CD8-positive, alpha-beta memory T cell (primary cell): ENCODE results near the gene RND1. TPM values are rescaled to one million over a fixed set of nuclear protein-coding genes. Genes with fewer than 3 reads are reported as not detected.

ENCODE experiments used
- CTCF ChIA-PET: fragments of 350-600 bp; sonication (Branson Sonifier 250); formaldehyde crosslinking; loops from one replicate; lab custom pipeline; 2021; ENCODE audit warnings: antibody characterized with exemption; lab: Charles Lee
- POLR2A ChIA-PET: fragments of 350-600 bp; sonication (Branson Sonifier 250); formaldehyde crosslinking; loops from one replicate; lab custom pipeline; 2021; ENCODE audit warnings: antibody characterized with exemption; lab: Charles Lee
- DNase-seq, 5 donors: peaks; one replicate each; pipeline versions ENCODE4 v3.0.0 to v3.0.0-alpha.2; 2020 to 2022; ENCODE audit warnings: mixed read lengths in 1 of 5
- H3K27ac ChIP-seq: one replicate; pipeline ENCODE4 v1.7.0; 2013; ENCODE audit warnings: low read depth, mild to moderate bottlenecking, low read length, moderate library complexity
- H3K27me3 ChIP-seq: 2 replicates; pipeline ENCODE4 v1.7.0; 2013; ENCODE audit warnings: low read length, mild to moderate bottlenecking; ENCODE audit not compliant: insufficient read depth, poor library complexity, severe bottlenecking
- H3K36me3 ChIP-seq: 2 replicates; pipeline ENCODE4 v1.7.0; 2013; ENCODE audit warnings: mild to moderate bottlenecking, low read length, moderate library complexity; ENCODE audit not compliant: insufficient read depth
- H3K4me1 ChIP-seq: 2 replicates; pipeline ENCODE4 v1.7.0; 2013; ENCODE audit warnings: mild to moderate bottlenecking, low read length, moderate library complexity; ENCODE audit not compliant: insufficient read depth
- H3K4me3 ChIP-seq: 2 replicates; pipeline ENCODE4 v1.7.0; 2013; ENCODE audit warnings: mild to moderate bottlenecking, low read length
- H3K9me3 ChIP-seq: 2 replicates; pipeline ENCODE4 v1.7.0; 2013; ENCODE audit warnings: mild to moderate bottlenecking, low read length
- H3K27ac Mint-ChIP-seq, 8 donors: one replicate each; pipeline ENCODE4 v1.8.0; 2020 to 2021; ENCODE audit warnings: mixed read lengths in 8 of 8, mild to moderate bottlenecking in 6 of 8, inconsistent platforms in 3 of 8, moderate library complexity in 3 of 8
- H3K27me3 Mint-ChIP-seq, 2 donors: one replicate each; pipeline ENCODE4 v1.8.0; 2020 to 2021; ENCODE audit warnings: mixed read lengths in 2 of 2, mild to moderate bottlenecking in 1 of 2, moderate library complexity in 1 of 2
- H3K36me3 Mint-ChIP-seq, 3 donors: one replicate each; pipeline ENCODE4 v1.8.0; 2020 to 2021; ENCODE audit warnings: mixed read lengths in 3 of 3, inconsistent platforms in 1 of 3, mild to moderate bottlenecking in 1 of 3
- H3K4me1 Mint-ChIP-seq, 3 donors: one replicate each; pipeline ENCODE4 v1.8.0; 2020 to 2021; ENCODE audit warnings: mixed read lengths in 3 of 3, inconsistent platforms in 1 of 3, mild to moderate bottlenecking in 1 of 3
- H3K4me3 Mint-ChIP-seq, 7 donors: one replicate each; pipeline ENCODE4 v1.8.0; 2020 to 2021; ENCODE audit warnings: mixed read lengths in 7 of 7, mild to moderate bottlenecking in 6 of 7, moderate library complexity in 4 of 7, inconsistent platforms in 2 of 7
- H3K9me3 Mint-ChIP-seq, 5 donors: one replicate each; pipeline ENCODE4 v1.8.0; 2020 to 2022; ENCODE audit warnings: mixed read lengths in 5 of 5, mild to moderate bottlenecking in 3 of 5, moderate library complexity in 2 of 5, inconsistent platforms in 1 of 5
- polyA plus RNA-seq: library from polyadenylated mRNA; unstranded; fragments of 300-500 nt; fragmentation: Illumina TruSeq; gene quantifications from one replicate; pipeline ENCODE4 v1.2.3, GENCODE V29; 2021
- total RNA-seq, 2 experiments: library from RNA; stranded (reverse); gene quantifications; one replicate each; pipeline ENCODE4 v1.2.3, GENCODE V29; 2021

Gene RND1
- total and polyA plus RNA-seq, 3 experiments from 2014 or later, result 0.90 to 2.6 (median 2.0) TPM

DNA sequence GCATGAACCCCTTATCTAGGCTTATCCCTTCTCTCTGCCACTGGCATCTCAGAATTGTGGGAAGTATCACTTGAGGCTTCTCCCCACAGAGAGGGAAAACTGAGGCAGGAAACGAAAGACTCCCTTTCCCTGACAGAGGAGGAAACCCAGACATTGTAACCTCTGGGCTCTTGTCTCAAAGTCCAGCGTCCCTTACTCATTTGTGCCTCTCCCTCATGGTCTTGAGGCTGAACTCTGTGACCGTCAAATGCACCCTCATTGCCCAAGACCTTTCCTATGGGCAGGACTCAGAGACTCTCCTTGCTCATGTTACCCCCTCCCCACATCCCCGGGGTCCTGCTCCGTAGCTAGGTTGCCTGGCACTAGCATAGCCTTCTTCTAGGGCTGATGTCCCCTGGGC lies 43.5 kb downstream of the RND1 start:
- no peak overlapping the region for H3K4me3 ChIP-seq
- peaks cover 0 to 3% of the 10 kb centered on the region in 2 donors for H3K27me3 Mint-ChIP-seq
- no peaks in the 10 kb centered on the region for H3K9me3 ChIP-seq
- no peaks in the 10 kb centered on the region for H3K27me3 ChIP-seq
- H3K27ac ChIP-seq, result no peak overlapping the region
- peak overlapping the region in 2 of 8 donors; percentile 40 to 89 for H3K27ac Mint-ChIP-seq
- H3K36me3 ChIP-seq, result no peaks in the 10 kb centered on the region
- ChIA-PET POLR2A (no interaction called here), CTCF (interaction anchor here (1.8 kb wide), 1 partner anchor 31 kb away, joined by 4 read pairs; no protein-coding TSS in a partner anchor)
- H3K4me3 Mint-ChIP-seq, result peak overlapping the region in 1 of 7 donors; percentile 63
- H3K4me1 ChIP-seq, result peaks cover 12% of the 10 kb centered on the region
- DNase-seq, result no peak
- H3K9me3 Mint-ChIP-seq, result no peaks in the 10 kb centered on the region
- H3K4me1 Mint-ChIP-seq, result peaks cover 11 to 35% (median 20%) of the 10 kb centered on the region in 3 donors
- H3K36me3 Mint-ChIP-seq, result peaks cover 0 to 2% (median 0%) of the 10 kb centered on the region in 3 donors

DNA sequence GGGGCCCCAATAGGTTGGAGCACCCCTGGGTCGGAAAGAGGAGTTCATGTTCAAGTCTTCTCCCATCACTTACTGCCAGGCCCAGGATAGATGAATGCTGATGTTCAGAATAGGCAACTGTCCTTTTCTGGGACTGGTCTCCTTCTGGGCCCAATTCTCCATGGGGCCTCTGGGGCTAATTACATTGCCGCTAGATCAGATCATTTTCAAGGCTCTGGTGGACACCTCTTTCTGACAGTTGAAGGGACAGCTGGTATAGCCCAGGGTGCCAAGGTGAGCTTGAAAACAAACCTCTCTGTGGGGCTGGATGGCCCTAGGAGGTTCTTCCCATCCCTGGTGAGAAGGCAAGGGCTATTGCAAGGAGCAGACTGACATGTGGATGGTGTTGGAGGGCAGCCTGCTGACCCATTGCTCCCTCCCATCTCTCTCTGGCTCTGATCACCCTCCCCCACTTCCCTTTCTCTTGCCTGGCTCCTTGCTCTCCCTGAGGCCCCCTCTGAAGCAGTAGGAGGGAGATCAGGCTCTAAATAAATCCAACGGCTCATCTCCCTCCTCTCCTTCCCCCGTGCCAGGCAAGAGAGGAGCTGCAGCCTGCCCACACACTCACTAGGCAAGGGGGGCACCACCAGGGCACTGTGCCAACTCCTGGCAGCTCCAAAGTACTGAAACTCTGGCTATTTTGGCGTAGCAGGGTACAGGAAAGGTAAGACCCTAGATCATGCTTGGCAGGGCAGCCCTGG lies 45.5 kb downstream of the RND1 start:
- H3K4me3 Mint-ChIP-seq, result peak overlapping the region in 6 of 7 donors; percentile 50 to 92 (median 60)
- H3K27me3 Mint-ChIP-seq, result peaks cover 0 to 6% of the 10 kb centered on the region in 2 donors
- no peaks in the 10 kb centered on the region for H3K27me3 ChIP-seq
- peaks cover 21% of the 10 kb centered on the region for H3K4me1 ChIP-seq
- POLR2A ChIA-PET, result no interaction called here
- H3K4me1 Mint-ChIP-seq, result peaks cover 24 to 51% (median 39%) of the 10 kb centered on the region in 3 donors
- no peak overlapping the region for H3K27ac ChIP-seq
- H3K9me3 Mint-ChIP-seq, result no peaks in the 10 kb centered on the region
- no peak for DNase-seq
- CTCF ChIA-PET, result interaction anchor here (0.8 to 0.9 kb wide), 3 partner anchors 10 to 32 kb away, joined by 3 to 4 read pairs (median 3); partner anchors contain the start of gene DDX23
- H3K9me3 ChIP-seq, result no peaks in the 10 kb centered on the region
- H3K4me3 ChIP-seq, result no peak overlapping the region
- H3K36me3 ChIP-seq, result no peaks in the 10 kb centered on the region
- peak overlapping the region in 4 of 8 donors; percentile 47 to 82 (median 78) for H3K27ac Mint-ChIP-seq
- peaks cover 0 to 1% (median 0%) of the 10 kb centered on the region in 3 donors for H3K36me3 Mint-ChIP-seq

DNA sequence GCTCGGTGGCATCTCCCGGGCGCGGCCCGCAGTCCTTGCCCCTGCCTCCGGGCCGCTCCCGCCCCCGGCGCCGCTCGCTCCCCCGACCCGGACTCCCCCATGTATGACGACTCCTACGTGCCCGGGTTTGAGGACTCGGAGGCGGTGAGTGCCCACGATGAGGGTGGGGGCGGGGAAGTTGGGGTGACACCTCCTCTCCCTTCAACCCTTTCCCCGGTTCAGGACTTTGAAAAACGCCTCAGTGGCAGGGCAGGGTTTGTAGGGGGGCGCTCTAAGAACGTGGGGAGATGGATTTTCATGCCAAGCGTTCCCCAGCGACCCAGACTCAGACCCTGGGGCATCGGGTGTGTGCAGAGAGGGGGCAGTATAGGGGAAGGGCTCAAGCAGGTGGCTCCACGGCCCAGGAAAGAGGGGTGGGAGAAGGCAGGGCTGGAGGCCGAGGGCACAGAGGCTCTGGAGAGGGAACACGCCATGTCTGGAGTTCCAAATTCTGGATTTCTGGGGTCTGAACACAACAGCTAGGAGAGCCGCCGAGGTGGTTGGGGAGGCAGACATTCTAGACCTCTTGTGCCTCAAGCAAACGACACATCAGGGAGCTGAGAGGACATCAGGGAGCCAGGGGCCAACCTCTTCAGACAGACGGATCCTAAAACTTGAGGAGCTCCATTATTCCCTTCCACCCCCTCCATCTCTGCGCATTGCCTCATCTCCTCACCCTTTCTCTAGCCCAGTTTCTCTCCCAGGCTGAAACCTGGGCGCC lies 46.7 kb downstream of the RND1 start:
- H3K4me1 ChIP-seq, result peaks cover 25% of the 10 kb centered on the region
- H3K4me3 Mint-ChIP-seq, result peak overlapping the region; percentile 84 to 96 (median 89)
- ChIA-PET CTCF (interaction anchor here (0.8 to 0.9 kb wide), 3 partner anchors 9 to 33 kb away, joined by 3 to 4 read pairs (median 3); partner anchors contain the start of gene DDX23), POLR2A (no interaction called here)
- H3K4me1 Mint-ChIP-seq, result peaks cover 25 to 49% (median 36%) of the 10 kb centered on the region in 3 donors
- H3K9me3 Mint-ChIP-seq, result no peaks in the 10 kb centered on the region
- H3K36me3 ChIP-seq, result no peaks in the 10 kb centered on the region
- H3K9me3 ChIP-seq, result no peaks in the 10 kb centered on the region
- no peaks in the 10 kb centered on the region for H3K27me3 ChIP-seq
- H3K27me3 Mint-ChIP-seq, result peaks cover 0 to 6% of the 10 kb centered on the region in 2 donors
- H3K4me3 ChIP-seq, result peak overlapping the region; percentile 47
- peak in 4 of 5 donors; percentile 18 to 53 (median 34) for DNase-seq
- H3K36me3 Mint-ChIP-seq, result peaks cover 0 to 2% (median 0%) of the 10 kb centered on the region in 3 donors
- peak overlapping the region in 7 of 8 donors; percentile 49 to 91 (median 82) for H3K27ac Mint-ChIP-seq
- H3K27ac ChIP-seq, result no peak overlapping the region

DNA sequence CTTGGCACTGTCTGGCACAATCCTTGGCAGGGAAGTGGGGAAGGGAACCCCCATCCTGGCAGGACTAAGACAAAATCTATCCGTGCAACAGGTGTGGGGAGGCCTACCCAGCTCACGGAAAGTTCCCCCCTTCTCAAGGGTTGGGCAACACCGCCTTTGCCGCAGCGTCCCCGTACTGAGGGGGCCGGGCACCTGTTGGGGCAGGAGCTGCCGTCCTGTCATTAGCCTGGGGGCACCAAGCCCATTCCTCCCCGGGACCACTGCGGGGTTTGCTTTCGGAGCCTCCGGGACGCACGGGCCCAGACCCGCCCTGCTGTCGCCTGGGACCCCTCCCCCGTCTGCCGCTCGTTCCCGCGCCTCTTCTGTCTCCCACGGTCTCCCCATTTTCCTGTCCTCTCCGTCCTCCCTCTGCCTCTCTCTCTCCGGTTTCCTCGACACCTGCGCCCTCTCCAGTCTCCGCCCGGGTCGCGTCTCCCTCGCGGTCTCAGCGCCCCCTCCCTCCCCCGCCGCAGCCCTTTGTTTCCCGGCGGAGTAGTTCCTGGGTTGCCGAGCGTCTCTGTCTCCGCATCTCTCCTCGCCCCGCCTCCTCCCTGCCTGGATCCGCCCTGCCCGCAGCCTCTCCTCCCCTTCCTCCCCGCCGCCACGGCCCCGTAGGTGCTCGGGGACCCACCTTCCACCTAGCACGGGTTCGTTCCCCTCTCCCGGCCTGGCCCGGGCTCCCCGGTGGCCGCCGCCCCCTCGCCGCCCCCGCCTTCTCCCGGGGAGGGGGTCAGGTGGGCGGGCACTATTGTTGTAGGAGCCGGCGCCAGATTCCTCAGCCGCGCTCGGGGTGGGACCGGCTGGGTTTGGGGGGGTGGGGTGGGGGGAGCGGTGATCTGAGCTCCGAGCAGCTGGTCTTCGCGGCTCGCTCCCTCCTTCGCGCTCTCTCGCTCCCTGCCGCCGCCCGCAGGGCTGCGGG lies 47.5 kb downstream of the RND1 start, which contains the start of gene CACNB3:
CACNB3 (plus strand) TSS at position 624 of the 958 bp plus-strand sequence. CDS start 434 bp downstream, outside the sequence.
- H3K36me3 ChIP-seq, result no peaks in the 10 kb centered on the region
- POLR2A ChIA-PET, result no interaction called here
- Mint-ChIP-seq H3K9me3 (no peaks in the 10 kb centered on the region), H3K4me1 (peaks cover 30 to 47% (median 39%) of the 10 kb centered on the region in 3 donors), H3K27me3 (peaks cover 0 to 6% of the 10 kb centered on the region in 2 donors), H3K27ac (peak within 1 kb of the TSS; percentile 53 to 93 (median 85)), H3K36me3 (peaks cover 0 to 2% (median 0%) of the 10 kb centered on the region in 3 donors), H3K4me3 (peak within 1 kb of the TSS; percentile 92 to 98 (median 94))
- H3K27me3 ChIP-seq, result no peaks in the 10 kb centered on the region
- H3K4me3 ChIP-seq, result peak within 1 kb of the TSS; percentile 74
- H3K9me3 ChIP-seq, result no peaks in the 10 kb centered on the region
- H3K4me1 ChIP-seq, result peaks cover 26% of the 10 kb centered on the region
- peak; percentile 75 to 85 (median 76) for DNase-seq
- peak within 1 kb of the TSS; percentile 0 for H3K27ac ChIP-seq
- CTCF ChIA-PET, result interaction anchor here (1.1 kb wide), 1 partner anchor 34 kb away, joined by 5 read pairs; the partner anchor contains the start of gene DDX23

DNA sequence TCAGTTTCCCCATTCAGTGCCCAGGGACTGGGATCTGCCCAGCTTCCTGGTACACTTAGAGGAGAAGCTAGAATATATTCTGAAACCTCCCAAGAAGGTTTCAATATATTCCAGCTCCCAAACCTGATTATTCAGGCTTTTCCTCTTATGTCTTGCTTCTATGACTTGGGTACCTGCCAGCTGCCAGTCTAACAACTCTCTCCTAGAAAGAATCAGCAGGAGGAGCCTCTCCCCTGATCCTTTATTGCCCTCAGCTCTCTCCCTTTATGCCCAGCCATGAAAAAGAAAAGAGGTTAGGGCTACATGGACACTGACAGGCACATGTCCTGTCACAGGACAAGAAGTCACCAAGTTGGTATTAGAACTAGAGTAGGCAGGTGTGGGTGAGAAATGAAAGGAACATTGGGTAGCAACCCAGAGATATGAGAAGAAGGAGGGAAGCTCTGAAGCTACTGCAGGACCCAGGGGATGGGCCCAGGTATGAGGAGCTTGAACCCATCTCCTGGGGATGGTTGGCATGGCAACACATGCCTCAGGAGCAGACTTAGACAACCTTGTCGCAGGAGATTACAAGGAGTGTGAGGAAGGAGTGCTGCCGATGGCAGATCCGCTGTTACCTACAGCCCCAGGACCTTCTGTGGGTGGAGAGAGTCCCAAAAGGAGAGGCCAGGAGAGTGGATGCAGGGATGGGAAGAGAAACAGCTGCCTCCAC lies 49.4 kb downstream of the RND1 start:
- Mint-ChIP-seq H3K36me3 (peaks cover 0 to 2% (median 0%) of the 10 kb centered on the region in 3 donors), H3K27ac (peak overlapping the region in 5 of 8 donors; percentile 8 to 79 (median 43)), H3K27me3 (peaks cover 0 to 5% of the 10 kb centered on the region in 2 donors), H3K4me1 (peaks cover 30 to 46% (median 39%) of the 10 kb centered on the region in 3 donors), H3K9me3 (no peaks in the 10 kb centered on the region), H3K4me3 (peak overlapping the region; percentile 89 to 98 (median 94))
- Histone ChIP-seq H3K27ac (no peak overlapping the region), H3K4me3 (no peak overlapping the region), H3K27me3 (no peaks in the 10 kb centered on the region), H3K36me3 (no peaks in the 10 kb centered on the region), H3K9me3 (no peaks in the 10 kb centered on the region), H3K4me1 (peaks cover 26% of the 10 kb centered on the region)
- POLR2A ChIA-PET, result interaction anchor here (0.5 to 1.2 kb wide), 2 partner anchors 12 to 152 kb away, joined by 3 to 4 read pairs; no protein-coding TSS in a partner anchor
- DNase-seq, result no peak
- CTCF ChIA-PET, result interaction anchor here (0.8 to 3.3 kb wide), 8 partner anchors 8 to 172 kb away, joined by 3 to 33 read pairs (median 4); partner anchors contain the start of genes RND1 and WNT1

DNA sequence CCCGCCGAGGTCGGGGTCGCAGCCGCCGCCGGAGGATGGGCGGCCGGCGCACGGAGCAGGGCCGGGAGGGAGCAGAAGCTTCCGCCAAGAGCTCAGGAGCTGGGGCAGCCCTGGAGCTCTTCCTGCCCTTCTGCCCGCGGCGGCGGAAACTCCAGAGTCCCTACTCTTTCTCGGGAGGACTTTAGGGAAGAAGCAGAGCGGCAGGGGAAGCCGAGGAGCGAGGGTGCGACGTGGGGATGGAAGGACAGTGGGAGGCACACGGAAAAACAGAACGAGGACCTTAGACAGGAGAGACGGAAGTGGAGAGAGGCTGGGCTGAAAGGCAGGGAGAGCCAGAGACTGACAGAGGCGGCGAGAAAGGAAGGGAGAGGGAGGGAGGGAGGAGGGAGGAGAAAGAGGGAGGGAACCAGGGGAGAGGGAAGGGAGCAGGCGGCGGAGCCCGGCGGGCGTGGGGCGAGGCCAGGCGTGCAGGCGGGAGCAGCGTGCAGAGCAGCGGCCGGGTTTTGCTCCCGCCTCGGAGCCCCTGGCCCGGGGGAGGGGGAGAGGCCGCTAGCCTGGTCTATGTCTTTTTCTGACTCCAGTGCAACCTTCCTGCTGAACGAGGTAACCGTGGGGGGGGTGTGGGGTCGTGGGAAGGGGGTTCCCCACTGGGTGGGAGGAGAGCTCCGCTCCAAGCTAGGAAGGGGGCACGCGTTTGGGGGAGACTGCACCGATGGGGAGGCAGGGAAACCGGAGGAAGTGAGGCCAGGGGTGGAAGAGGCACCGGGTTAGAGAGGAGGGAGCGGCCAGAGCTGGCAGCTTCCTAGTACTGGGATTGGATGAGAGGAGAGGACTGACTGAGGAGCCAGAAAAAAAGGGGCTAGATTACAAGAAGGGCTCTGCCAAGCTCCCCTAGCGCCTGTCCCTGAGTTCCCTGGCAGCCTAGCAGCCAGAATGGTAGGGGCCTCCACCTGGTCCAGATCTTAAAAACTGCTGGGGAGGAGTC lies 50.3 kb downstream of the RND1 start:
- Histone ChIP-seq H3K4me1 (peaks cover 26% of the 10 kb centered on the region), H3K27me3 (no peaks in the 10 kb centered on the region), H3K27ac (peak overlapping the region; percentile 67), H3K9me3 (no peaks in the 10 kb centered on the region), H3K4me3 (peak overlapping the region; percentile 84), H3K36me3 (no peaks in the 10 kb centered on the region)
- POLR2A ChIA-PET, result interaction anchor here (0.6 to 1.1 kb wide), 3 partner anchors 36 to 50 kb away, joined by 3 to 5 read pairs (median 4); partner anchors contain the start of gene DDX23
- Mint-ChIP-seq H3K9me3 (no peaks in the 10 kb centered on the region), H3K4me1 (peaks cover 30 to 46% (median 39%) of the 10 kb centered on the region in 3 donors), H3K27ac (peak overlapping the region; percentile 8 to 96 (median 85)), H3K27me3 (peaks cover 0 to 5% of the 10 kb centered on the region in 2 donors), H3K4me3 (peak overlapping the region; percentile 89 to 98 (median 94)), H3K36me3 (peaks cover 0 to 2% (median 0%) of the 10 kb centered on the region in 3 donors)
- DNase-seq, result peak in 3 of 5 donors; percentile 12 to 33 (median 16)
- CTCF ChIA-PET, result interaction anchor here (0.6 to 3.3 kb wide), 27 partner anchors 8 to 1220 kb away, joined by 3 to 33 read pairs (median 4); partner anchors contain the start of genes DDX23, KANSL2, RND1 and WNT1
